ENCODE results near the gene SPATA19.

Gene SPATA19

GRCh38 chr11:133795088-133795487 is 50.2 kb downstream of the SPATA19 start:
- H3K27ac ChIP-seq (ENCODE audit: low read depth, low read length) = no peak overlapping the region
- peaks cover 8% of the 10 kb centered on the region for H3K9me3 ChIP-seq (ENCODE audit: low read length)
- no peak overlapping the region for H3K9ac ChIP-seq (ENCODE audit: low read length)
- no peak overlapping the region for H3K4me3 ChIP-seq (ENCODE audit: low read depth in 1 of 2, low read length in 2 of 2)
- H3K27me3 ChIP-seq (ENCODE audit: control insufficient read depth in 1 of 2, insufficient read depth in 2 of 2, low read length in 2 of 2) = peaks cover 0 to 6% of the 10 kb centered on the region in 2 donors
- H3K36me3 ChIP-seq (ENCODE audit: insufficient read depth, low read length) = no peaks in the 10 kb centered on the region
- H3K4me1 ChIP-seq (ENCODE audit: insufficient read depth, low read length) = no peaks in the 10 kb centered on the region

GRCh38 chr11:133794205-133794604 is 51.1 kb downstream of the SPATA19 start:
- Histone ChIP-seq H3K9me3 (ENCODE audit: low read length) (peaks cover 8% of the 10 kb centered on the region), H3K36me3 (ENCODE audit: insufficient read depth, low read length) (no peaks in the 10 kb centered on the region), H3K27me3 (ENCODE audit: control insufficient read depth in 1 of 2, insufficient read depth in 2 of 2, low read length in 2 of 2) (peaks cover 0 to 6% of the 10 kb centered on the region in 2 donors), H3K4me3 (ENCODE audit: low read depth in 1 of 2, low read length in 2 of 2) (no peak overlapping the region), H3K9ac (ENCODE audit: low read length) (no peak overlapping the region), H3K27ac (ENCODE audit: low read depth, low read length) (no peak overlapping the region), H3K4me1 (ENCODE audit: insufficient read depth, low read length) (no peaks in the 10 kb centered on the region)

DNA sequence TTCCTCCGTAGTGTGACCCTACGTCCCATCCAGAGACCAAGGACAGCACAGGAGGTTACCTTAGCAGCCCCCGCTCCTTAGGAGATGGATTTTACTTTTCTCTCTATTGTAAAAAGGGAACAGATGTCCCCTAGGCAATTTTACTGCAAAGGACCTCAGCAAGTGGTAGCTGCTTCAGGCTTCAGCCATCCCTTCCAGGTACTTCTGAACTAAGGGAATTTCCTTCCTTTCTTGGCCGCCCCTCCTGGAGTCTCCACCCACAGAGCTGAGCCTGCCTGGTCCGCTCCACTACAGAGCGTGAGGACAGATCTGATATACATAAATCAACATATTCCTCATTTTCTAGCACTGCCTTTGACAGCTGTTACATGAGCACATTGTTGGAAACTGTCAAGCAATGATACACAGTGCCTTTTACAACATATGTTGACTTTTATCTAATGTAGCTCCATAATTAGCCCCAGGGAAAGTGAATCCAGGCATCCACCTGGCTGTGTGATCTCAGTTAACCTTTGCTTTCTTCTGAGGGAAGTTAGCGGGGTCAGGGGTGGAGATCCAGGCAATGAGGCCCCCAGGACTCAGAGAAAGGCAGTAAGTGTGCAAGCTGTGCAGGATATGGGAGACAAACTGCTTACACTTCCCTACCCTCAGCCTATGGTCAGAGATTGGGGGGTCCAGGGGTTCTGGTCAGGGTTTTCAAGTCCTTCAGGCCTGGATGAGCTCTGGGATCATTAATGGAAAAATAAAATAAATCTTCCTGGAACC is 51.9 kb downstream of the SPATA19 start:
- Histone ChIP-seq H3K9ac (ENCODE audit: low read length) (no peak overlapping the region), H3K4me3 (ENCODE audit: low read depth in 1 of 2, low read length in 2 of 2) (no peak overlapping the region), H3K27me3 (ENCODE audit: control insufficient read depth in 1 of 2, insufficient read depth in 2 of 2, low read length in 2 of 2) (peaks cover under 1 to 8% of the 10 kb centered on the region in 2 donors), H3K4me1 (ENCODE audit: insufficient read depth, low read length) (no peaks in the 10 kb centered on the region), H3K9me3 (ENCODE audit: low read length) (peaks cover 8% of the 10 kb centered on the region), H3K27ac (ENCODE audit: low read depth, low read length) (no peak overlapping the region), H3K36me3 (ENCODE audit: insufficient read depth, low read length) (no peaks in the 10 kb centered on the region)

DNA sequence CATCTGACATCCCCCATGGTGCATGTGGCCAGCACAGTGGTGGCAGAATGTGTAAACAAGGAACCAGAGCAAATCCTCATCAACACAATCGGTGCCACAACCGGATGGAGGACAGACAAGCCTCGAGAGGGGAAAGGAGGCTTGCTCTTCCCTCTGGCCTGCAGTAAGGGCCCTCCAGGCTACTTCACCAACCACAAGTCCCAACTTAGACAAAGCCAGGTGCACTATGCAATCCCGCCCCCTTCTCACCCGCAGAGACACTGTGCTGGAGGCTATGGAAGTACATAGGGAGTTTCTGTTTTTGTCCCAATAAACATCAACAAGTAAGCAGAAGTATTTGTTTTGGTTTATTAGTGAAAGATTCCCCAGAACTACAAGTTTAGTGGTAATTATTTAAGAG is 54.3 kb downstream of the SPATA19 start:
- no peak overlapping the region for H3K4me3 ChIP-seq (ENCODE audit: low read depth in 1 of 2, low read length in 2 of 2)
- no peak overlapping the region for H3K9ac ChIP-seq (ENCODE audit: low read length)
- no peaks in the 10 kb centered on the region for H3K36me3 ChIP-seq (ENCODE audit: insufficient read depth, low read length)
- peaks cover 8 to 19% of the 10 kb centered on the region in 2 donors for H3K27me3 ChIP-seq (ENCODE audit: control insufficient read depth in 1 of 2, insufficient read depth in 2 of 2, low read length in 2 of 2)
- peaks cover 8% of the 10 kb centered on the region for H3K9me3 ChIP-seq (ENCODE audit: low read length)
- H3K27ac ChIP-seq (ENCODE audit: low read depth, low read length) = no peak overlapping the region
- no peaks in the 10 kb centered on the region for H3K4me1 ChIP-seq (ENCODE audit: insufficient read depth, low read length)

Measured in muscle layer of colon (tissue), 2 donors.